GM19467 (cell line): ENCODE data around the gene LTV1.
"Not testable (repeated sequence)": the region's sequence is repeated elsewhere in the genome, so short reads cannot be mapped to it uniquely, and the experiment has no call there.

Source experiments
- ATAC-seq: cut with Tn5 transposase; IDR thresholded peaks from one replicate; pipeline ENCODE4 v1.9.1; 2021; ENCODE audit warnings: mild to moderate bottlenecking, moderate library complexity; ENCODE audit not compliant: unreplicated experiment

The LTV1 gene

GRCh38 chr6:143842902-143843676, at the start of gene LTV1:
TSS of gene LTV1 (plus strand) at chr6:143843338. CDS start at chr6:143843478, 140 bp downstream.
- ATAC-seq = peak; percentile 100

- not testable (repeated sequence) for ATAC-seq
These were observed 46.6 kb upstream of the LTV1 start for GRCh38 chr6:143796551-143796950.

GRCh38 chr6:143798487-143798886, 44.7 kb upstream of the LTV1 start:
- ATAC-seq = not testable (repeated sequence)

GRCh38 chr6:143802833-143803565, 40.1 kb upstream of the LTV1 start:
- no peak for ATAC-seq

GRCh38 chr6:143803769-143804568, 39.2 kb upstream of the LTV1 start:
- ATAC-seq = no peak

- ATAC-seq = no peak
These were observed 38.3 kb upstream of the LTV1 start for GRCh38 chr6:143804835-143805239.

- ATAC-seq = no peak
These were observed 36.6 kb upstream of the LTV1 start for GRCh38 chr6:143806282-143807102.

GRCh38 chr6:143807103-143807772, 35.9 kb upstream of the LTV1 start:
- ATAC-seq = no peak

- no peak for ATAC-seq
These were observed 32.4 kb upstream of the LTV1 start for GRCh38 chr6:143810745-143811144.

GRCh38 chr6:143811501-143812157, 31.5 kb upstream of the LTV1 start:
- no peak for ATAC-seq

- no peak for ATAC-seq
These were observed 25.5 kb upstream of the LTV1 start for GRCh38 chr6:143817621-143818020.

- ATAC-seq = no peak
These were observed 21.8 kb upstream of the LTV1 start for GRCh38 chr6:143821359-143821758.

- ATAC-seq = no peak
These were observed 20.5 kb upstream of the LTV1 start for GRCh38 chr6:143822584-143823024.

GRCh38 chr6:143823548-143823947, 19.6 kb upstream of the LTV1 start:
- ATAC-seq = no peak

GRCh38 chr6:143828572-143828971, 14.6 kb upstream of the LTV1 start:
- ATAC-seq = no peak

GRCh38 chr6:143836150-143836549, 7.0 kb upstream of the LTV1 start:
- no peak for ATAC-seq

GRCh38 chr6:143838395-143838794, 4.7 kb upstream of the LTV1 start:
- no peak for ATAC-seq

GRCh38 chr6:143839196-143839595, 3.9 kb upstream of the LTV1 start:
- ATAC-seq = no peak

GRCh38 chr6:143840595-143841265, 2.4 kb upstream of the LTV1 start:
- no peak for ATAC-seq
